DOHH2 (cell line): ENCODE data around the gene SH2D4B.

Experiments
- H3F3A ChIP-seq: fragments of 200-600 bp; sonication (generic), shearing (Covaris generic); 2 replicates; pipeline ENCODE4 v1.6.0; 2016; ENCODE audit warnings: antibody characterized with exemption, mild to moderate bottlenecking; ENCODE audit not compliant: control insufficient read depth, insufficient read depth
- H3K27ac ChIP-seq: fragments of 200-600 bp; sonication (generic); 2 replicates; pipeline ENCODE4 v1.5.1; 2014; ENCODE audit warnings: low read depth, mild to moderate bottlenecking, low read length, moderate library complexity
- H3K27me3 ChIP-seq: fragments of 200-600 bp; sonication (generic); 2 replicates; pipeline ENCODE4 v1.6.1; 2014; ENCODE audit warnings: mild to moderate bottlenecking, low read length, mixed read lengths; ENCODE audit not compliant: control insufficient read depth
- H3K36me3 ChIP-seq: fragments of 200-600 bp; sonication (generic); 2 replicates; pipeline ENCODE4 v1.6.1; 2014; ENCODE audit warnings: mild to moderate bottlenecking, low read length, moderate library complexity, mixed read lengths; ENCODE audit not compliant: control insufficient read depth
- H3K4me1 ChIP-seq: fragments of 200-600 bp; sonication (generic); 2 replicates; pipeline ENCODE4 v1.6.1; 2014; ENCODE audit warnings: mild to moderate bottlenecking, low read length, mixed read lengths; ENCODE audit not compliant: control insufficient read depth
- H3K4me2 ChIP-seq: fragments of 200-600 bp; sonication (generic); 2 replicates; pipeline ENCODE4 v1.6.0; 2014; ENCODE audit warnings: mild to moderate bottlenecking, low read length, moderate library complexity
- H3K4me3 ChIP-seq: fragments of 200-600 bp; sonication (generic); 2 replicates; pipeline ENCODE4 v1.5.1; 2014; ENCODE audit warnings: mild to moderate bottlenecking, low read length, mixed read lengths
- H3K79me2 ChIP-seq: fragments of 200-600 bp; sonication (generic); 2 replicates; pipeline ENCODE4 v1.6.1; 2014; ENCODE audit warnings: mild to moderate bottlenecking, low read length, mixed read lengths; ENCODE audit not compliant: control insufficient read depth
- H3K9me2 ChIP-seq: fragments of 200-600 bp; sonication (generic); replicated peaks from 2 replicates; pipeline ENCODE4 v1.6.1; 2014; ENCODE audit warnings: mild to moderate bottlenecking, low read length, mixed read lengths; ENCODE audit not compliant: control insufficient read depth
- H3K9me3 ChIP-seq: fragments of 200-600 bp; sonication (generic); 2 replicates; pipeline ENCODE4 v1.6.1; 2014; ENCODE audit warnings: antibody characterized with exemption, low read length, mixed read lengths; ENCODE audit not compliant: control insufficient read depth, insufficient read depth
- H4K20me1 ChIP-seq: fragments of 200-600 bp; sonication (generic); 2 replicates; pipeline ENCODE4 v1.6.0; 2014; ENCODE audit warnings: low read depth, mild to moderate bottlenecking, antibody characterized with exemption, low read length, moderate library complexity; ENCODE audit not compliant: control insufficient read depth, insufficient read depth
- EZH2phosphoT487 ChIP-seq: fragments of 200-600 bp; sonication (generic); IDR thresholded peaks from 2 replicates; pipeline ENCODE4 v1.6.1; 2017; ENCODE audit warnings: borderline replicate concordance, mild to moderate bottlenecking, antibody characterized with exemption, low read length, moderate library complexity, mixed read lengths
- TF ChIP-seq, protein P1 (sequence below): fragments of 200-600 bp; sonication (generic); IDR thresholded peaks from one replicate; pipeline ENCODE4 v1.5.1; 2014; ENCODE audit warnings: antibody characterized with exemption, mild to moderate bottlenecking, low read depth, low read length; ENCODE audit not compliant: poor library complexity, severe bottlenecking

SH2D4B gene

DNA sequence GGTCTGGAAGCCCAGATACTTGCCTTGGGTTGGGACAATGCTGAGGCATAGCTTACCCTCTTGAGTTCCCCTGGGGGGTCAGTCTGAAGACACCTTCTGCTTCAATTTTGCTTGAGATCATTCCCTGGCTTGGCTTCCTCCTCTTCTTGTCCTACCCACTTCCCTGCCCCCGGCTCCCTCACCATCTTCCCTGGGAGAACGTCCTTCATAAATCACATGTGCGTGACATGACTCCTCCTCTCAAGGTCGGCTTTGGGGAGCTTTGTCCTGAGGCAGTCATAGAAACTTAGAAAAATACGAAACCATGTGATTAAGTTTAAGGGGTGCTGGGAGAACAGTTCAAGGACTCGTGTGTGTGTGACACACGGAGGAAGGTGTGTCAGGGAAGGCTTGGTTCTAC lies 122.6 kb downstream of the SH2D4B start:
- Histone ChIP-seq H3K27me3 (peaks cover 11% of the 10 kb centered on the region), H3K9me2 (no peaks in the 10 kb centered on the region), H3K36me3 (no peaks in the 10 kb centered on the region), H3K27ac (no peak overlapping the region), H3K79me2 (no peaks in the 10 kb centered on the region), H4K20me1 (no peaks in the 10 kb centered on the region), H3K9me3 (no peaks in the 10 kb centered on the region; the same call in none of the 2 replicates), H3K4me3 (no peak overlapping the region), H3F3A (no peaks in the 10 kb centered on the region), H3K4me1 (peaks cover 4% of the 10 kb centered on the region), H3K4me2 (no peak overlapping the region)
- TF ChIP-seq, protein P1, sequence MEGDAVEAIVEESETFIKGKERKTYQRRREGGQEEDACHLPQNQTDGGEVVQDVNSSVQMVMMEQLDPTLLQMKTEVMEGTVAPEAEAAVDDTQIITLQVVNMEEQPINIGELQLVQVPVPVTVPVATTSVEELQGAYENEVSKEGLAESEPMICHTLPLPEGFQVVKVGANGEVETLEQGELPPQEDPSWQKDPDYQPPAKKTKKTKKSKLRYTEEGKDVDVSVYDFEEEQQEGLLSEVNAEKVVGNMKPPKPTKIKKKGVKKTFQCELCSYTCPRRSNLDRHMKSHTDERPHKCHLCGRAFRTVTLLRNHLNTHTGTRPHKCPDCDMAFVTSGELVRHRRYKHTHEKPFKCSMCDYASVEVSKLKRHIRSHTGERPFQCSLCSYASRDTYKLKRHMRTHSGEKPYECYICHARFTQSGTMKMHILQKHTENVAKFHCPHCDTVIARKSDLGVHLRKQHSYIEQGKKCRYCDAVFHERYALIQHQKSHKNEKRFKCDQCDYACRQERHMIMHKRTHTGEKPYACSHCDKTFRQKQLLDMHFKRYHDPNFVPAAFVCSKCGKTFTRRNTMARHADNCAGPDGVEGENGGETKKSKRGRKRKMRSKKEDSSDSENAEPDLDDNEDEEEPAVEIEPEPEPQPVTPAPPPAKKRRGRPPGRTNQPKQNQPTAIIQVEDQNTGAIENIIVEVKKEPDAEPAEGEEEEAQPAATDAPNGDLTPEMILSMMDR: no peak
- TF ChIP-seq EZH2phosphoT487: no peak

DNA sequence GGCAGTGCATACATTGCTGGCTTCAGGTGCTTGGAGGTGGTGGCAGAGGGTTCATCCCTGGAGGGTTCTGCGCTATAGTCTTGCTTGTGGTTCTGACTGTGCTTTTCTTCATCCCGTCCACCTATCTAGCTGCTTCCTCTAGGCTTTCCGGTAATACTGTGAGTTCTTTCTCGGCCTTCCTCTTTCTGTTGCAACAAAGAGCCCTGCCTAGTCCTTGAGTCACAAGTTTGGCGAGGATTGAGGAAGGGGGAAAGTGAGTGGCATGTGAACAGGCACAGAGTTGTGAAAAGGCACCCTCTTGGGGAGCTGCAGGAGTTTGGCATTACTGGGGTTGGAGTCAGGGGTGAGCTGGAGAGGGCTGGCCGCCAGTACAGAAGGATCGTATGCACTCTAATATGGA lies 123.0 kb downstream of the SH2D4B start:
- Histone ChIP-seq H3K36me3 (no peaks in the 10 kb centered on the region), H3K9me2 (no peaks in the 10 kb centered on the region), H3K9me3 (no peaks in the 10 kb centered on the region; the same call in none of the 2 replicates), H3K4me3 (no peak overlapping the region), H3K27me3 (peaks cover 11% of the 10 kb centered on the region), H3K4me1 (peaks cover 4% of the 10 kb centered on the region), H4K20me1 (no peaks in the 10 kb centered on the region), H3K27ac (no peak overlapping the region), H3F3A (no peaks in the 10 kb centered on the region), H3K4me2 (no peak overlapping the region), H3K79me2 (no peaks in the 10 kb centered on the region)
- TF ChIP-seq, protein P1: no peak
- no peak for TF ChIP-seq EZH2phosphoT487

DNA sequence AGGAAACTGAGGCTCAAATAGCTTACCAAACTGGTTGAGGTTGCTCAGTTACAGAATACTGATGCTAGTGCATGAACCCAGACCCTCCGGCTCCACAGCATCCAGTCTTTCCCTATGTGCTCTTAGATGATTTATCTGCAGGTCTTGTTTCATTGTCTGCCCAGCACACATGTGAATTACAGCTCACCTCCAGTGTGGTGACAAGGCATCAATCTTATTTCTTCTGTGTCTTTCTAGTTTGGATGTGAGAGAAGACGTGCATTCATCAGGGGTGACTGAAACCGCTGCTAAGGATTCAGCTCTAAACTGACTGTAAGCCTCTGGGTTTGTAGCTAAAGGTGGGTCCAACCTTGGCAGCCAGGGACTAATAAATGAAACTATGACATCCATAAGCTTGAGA lies 123.8 kb downstream of the SH2D4B start:
- Histone ChIP-seq H3K9me3 (no peaks in the 10 kb centered on the region; the same call in none of the 2 replicates), H3K36me3 (no peaks in the 10 kb centered on the region), H3K27me3 (peaks cover 11% of the 10 kb centered on the region), H3K79me2 (no peaks in the 10 kb centered on the region), H3F3A (no peaks in the 10 kb centered on the region), H3K4me2 (no peak overlapping the region), H3K4me1 (peaks cover 4% of the 10 kb centered on the region), H4K20me1 (no peaks in the 10 kb centered on the region), H3K4me3 (no peak overlapping the region), H3K27ac (no peak overlapping the region), H3K9me2 (no peaks in the 10 kb centered on the region)
- TF ChIP-seq EZH2phosphoT487: no peak
- TF ChIP-seq, protein P1: no peak
